Ovary (tissue), 9 donors: ENCODE data around the gene BRD3. TPM values are rescaled to one million over a fixed set of nuclear protein-coding genes. Genes with fewer than 3 reads are reported as not detected.

Source experiments
- DNase-seq, 5 donors: peaks; one replicate each; pipeline ENCODE4 v3.0.0-alpha.2; 2019 to 2020
- H3K27ac ChIP-seq, 2 donors: fragments of 200-600 bp; one replicate each; pipeline versions ENCODE4 v1.5.1 to v1.8.0; 2019 to 2022
- H3K27me3 ChIP-seq: fragments of 200-600 bp; one replicate; pipeline ENCODE4 v1.8.0; 2022
- H3K36me3 ChIP-seq: fragments of 200-600 bp; sonication (generic); one replicate; pipeline ENCODE4 v1.5.1; 2019
- H3K4me1 ChIP-seq: one replicate; pipeline ENCODE4 v1.8.1; 2013; ENCODE audit warnings: mild to moderate bottlenecking, moderate library complexity; ENCODE audit not compliant: insufficient read depth
- H3K4me3 ChIP-seq: fragments of 200-600 bp; sonication (generic); one replicate; pipeline ENCODE4 v1.5.1; 2017
- H3K9me3 ChIP-seq, 2 donors: fragments of 200-600 bp in 1 of 2; sonication (generic) in 1 of 2; one replicate each; pipeline versions ENCODE4 v1.5.1 to v1.8.1; 2013 to 2019; ENCODE audit warnings: mild to moderate bottlenecking in 1 of 2, moderate library complexity in 1 of 2
- EP300 ChIP-seq: sonication (generic); formaldehyde crosslinking; IDR thresholded peaks from one replicate; pipeline ENCODE4 v1.6.1; 2017; ENCODE audit warnings: antibody characterized with exemption
- POLR2A ChIP-seq: fragments of 450-650 bp; IDR thresholded peaks from one replicate; pipeline ENCODE4 v1.6.1; 2017; ENCODE audit warnings: antibody characterized with exemption, mild to moderate bottlenecking, moderate library complexity
- WGBS, 3 donors: extraction: QIAGEN DNeasy Blood & Tissue Kit in 1 of 3; methylation state at CpG; one replicate each; pipeline versions ENCODE4 v1.1.5 to v1.1.7; 2013 to 2017; 5-methylcytosine and 5-hydroxymethylcytosine counted together
- intact Hi-C, 4 donors: fragments of 100-400 bp; cut with DNase I; formaldehyde crosslinking; loops; one replicate each; pipeline versions ENCODE4 v1.11.0 to v1.15.1; 2022 to 2023
- polyA plus RNA-seq, 2 donors: library from polyadenylated mRNA; stranded (reverse); fragments of 200-250 nt in 1 of 2; fragments of 350-450 nt in 1 of 2; fragmentation: Illumina TruSeq in 1 of 2; extraction: RNeasy Lipid Tissue Mini Kit (QIAGEN cat#74804) in 1 of 2; gene quantifications; one replicate each; pipeline ENCODE4 v1.2.3, GENCODE V29; 2013 to 2014
- total RNA-seq, 7 donors: library from RNA; depleted of rRNA in 2 of 7; stranded (reverse); fragments of >200 nt in 2 of 7; fragmentation: NEBNext Ultra II Directional in 3 of 7; extraction: Animal tissue kit (Norgen Biotek cat#: 25700) in 3 of 7; gene quantifications; one replicate each; pipeline versions ENCODE4 v1.1.0 to v1.2.4, GENCODE V29; 2016 to 2023
- TF ChIP-seq, protein P1 (sequence below), 3 donors: fragments of 450-650 bp in 2 of 3; fragments of 200-600 bp in 1 of 3; IDR thresholded peaks; one replicate each; pipeline versions ENCODE4 v1.5.1 to v1.8.0; 2016 to 2022; ENCODE audit warnings: antibody characterized with exemption in 3 of 3, mild to moderate bottlenecking in 1 of 3
- donor health status: DM: no; HTN: no; CAD: no; lungs with moderate emphysema.
- donor health status: DM: no; HTN: no; CAD: no.
- donor health status: Bipolar disorder and iron deficiency.
- donor health status: DM: yes; HTN: yes; CAD: no.
- donor health status: DM: no; HTN: no; CAD: no.
- donor health status: DM: yes; HTN: yes; CAD: no.

Gene BRD3
- total and polyA plus RNA-seq, 9 donors: 14.9 to 52.1 (median 39.2) TPM

DNA sequence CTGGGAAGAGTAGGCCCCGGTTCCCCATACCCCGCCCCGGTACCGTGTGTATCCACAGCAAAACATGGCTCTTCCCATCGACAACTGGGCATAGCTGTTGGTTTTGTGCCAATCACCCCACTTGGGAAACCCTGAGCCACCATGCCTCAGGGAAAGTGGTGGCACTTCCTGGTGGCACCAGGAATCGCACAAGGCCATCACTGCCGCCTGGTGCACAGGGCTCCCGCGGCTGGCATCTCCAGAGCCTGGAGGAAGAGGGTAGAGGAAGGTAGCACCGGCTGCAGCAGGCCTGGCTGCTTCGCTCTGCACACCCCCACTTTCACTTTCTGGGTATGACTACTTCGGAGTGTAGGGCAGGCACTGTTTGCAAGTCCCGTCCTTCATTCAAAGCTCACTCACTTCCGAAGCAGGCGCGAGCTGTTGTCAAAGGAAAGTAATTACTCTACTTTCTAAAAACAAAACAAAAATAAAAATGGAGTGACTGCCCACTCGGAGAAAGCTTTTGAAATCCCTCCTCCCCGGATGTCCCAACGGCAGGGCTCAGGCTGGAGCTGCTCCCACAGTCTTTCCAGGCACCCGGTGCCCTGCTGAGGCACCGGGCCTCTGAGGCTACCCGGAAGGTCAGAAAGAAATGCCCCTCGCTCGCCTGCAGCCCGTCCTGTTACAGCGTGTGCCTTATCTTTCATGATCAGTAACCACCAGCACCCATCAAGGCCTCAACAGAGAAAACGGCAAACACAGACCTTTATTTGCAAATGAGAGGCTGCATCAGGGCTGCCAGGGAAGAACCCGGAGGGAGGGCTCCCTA lies 2.0 kb downstream of the BRD3 start:
- intact Hi-C loops: loop anchor here in 3 of 4 donors (5.0 kb wide), 1 partner anchor 71 kb away; the partner anchor contains the start of gene WDR5 (in 3 of the 3)
- H3K4me1 ChIP-seq: peaks cover 29% of the 10 kb centered on the region
- H3K27me3 ChIP-seq: no peaks in the 10 kb centered on the region
- 9 to 13% (median 10%) methylated on average over 28 of the region's 28 CpGs for WGBS, 3 donors
- peak in 3 of 5 donors; percentile 30 to 41 (median 39) for DNase-seq
- peak overlapping the region in 1 of 2 donors; percentile 79 for H3K27ac ChIP-seq
- H3K9me3 ChIP-seq: no peaks in the 10 kb centered on the region
- H3K4me3 ChIP-seq: peak overlapping the region; percentile 56
- TF ChIP-seq EP300: no peak
- TF ChIP-seq POLR2A: no peak
- TF ChIP-seq, protein P1, sequence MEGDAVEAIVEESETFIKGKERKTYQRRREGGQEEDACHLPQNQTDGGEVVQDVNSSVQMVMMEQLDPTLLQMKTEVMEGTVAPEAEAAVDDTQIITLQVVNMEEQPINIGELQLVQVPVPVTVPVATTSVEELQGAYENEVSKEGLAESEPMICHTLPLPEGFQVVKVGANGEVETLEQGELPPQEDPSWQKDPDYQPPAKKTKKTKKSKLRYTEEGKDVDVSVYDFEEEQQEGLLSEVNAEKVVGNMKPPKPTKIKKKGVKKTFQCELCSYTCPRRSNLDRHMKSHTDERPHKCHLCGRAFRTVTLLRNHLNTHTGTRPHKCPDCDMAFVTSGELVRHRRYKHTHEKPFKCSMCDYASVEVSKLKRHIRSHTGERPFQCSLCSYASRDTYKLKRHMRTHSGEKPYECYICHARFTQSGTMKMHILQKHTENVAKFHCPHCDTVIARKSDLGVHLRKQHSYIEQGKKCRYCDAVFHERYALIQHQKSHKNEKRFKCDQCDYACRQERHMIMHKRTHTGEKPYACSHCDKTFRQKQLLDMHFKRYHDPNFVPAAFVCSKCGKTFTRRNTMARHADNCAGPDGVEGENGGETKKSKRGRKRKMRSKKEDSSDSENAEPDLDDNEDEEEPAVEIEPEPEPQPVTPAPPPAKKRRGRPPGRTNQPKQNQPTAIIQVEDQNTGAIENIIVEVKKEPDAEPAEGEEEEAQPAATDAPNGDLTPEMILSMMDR (IDR thresholded peaks at IDR 0.05): no peak
- H3K36me3 ChIP-seq: no peaks in the 10 kb centered on the region

DNA sequence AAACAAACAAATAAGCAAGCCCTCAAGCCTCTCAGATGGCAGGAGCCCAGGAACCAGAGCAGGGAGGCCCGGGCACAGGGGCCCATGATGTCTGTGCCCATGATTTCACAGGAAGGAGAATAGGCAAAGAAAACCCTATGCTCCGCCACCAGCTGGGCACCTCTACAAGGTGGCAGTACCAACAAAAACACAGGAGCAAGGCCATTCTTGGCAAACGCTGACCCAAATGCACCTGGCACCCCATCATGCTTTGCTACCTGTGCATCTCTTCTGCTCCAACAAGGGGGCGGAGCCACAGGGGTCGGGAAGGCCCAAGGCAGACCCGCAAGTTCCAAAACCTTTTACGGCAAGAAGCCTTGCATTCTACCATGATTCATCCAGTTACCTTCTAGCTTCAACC lies 3.1 kb downstream of the BRD3 start:
- Histone ChIP-seq H3K27ac (no peak overlapping the region), H3K27me3 (no peaks in the 10 kb centered on the region), H3K9me3 (no peaks in the 10 kb centered on the region), H3K36me3 (no peaks in the 10 kb centered on the region), H3K4me1 (peaks cover 33% of the 10 kb centered on the region), H3K4me3 (no peak overlapping the region)
- intact Hi-C loops: loop anchor here in 3 of 4 donors (5.0 kb wide), 1 partner anchor 73 kb away; the partner anchor contains the start of gene WDR5 (in 3 of the 3)
- TF ChIP-seq, protein P1 (IDR thresholded peaks at IDR 0.05): no peak
- DNase-seq: peak in 2 of 5 donors; percentile 32 to 36
- 89 to 91% (median 90%) methylated on average over 7 of the region's 7 CpGs for WGBS, 3 donors

DNA sequence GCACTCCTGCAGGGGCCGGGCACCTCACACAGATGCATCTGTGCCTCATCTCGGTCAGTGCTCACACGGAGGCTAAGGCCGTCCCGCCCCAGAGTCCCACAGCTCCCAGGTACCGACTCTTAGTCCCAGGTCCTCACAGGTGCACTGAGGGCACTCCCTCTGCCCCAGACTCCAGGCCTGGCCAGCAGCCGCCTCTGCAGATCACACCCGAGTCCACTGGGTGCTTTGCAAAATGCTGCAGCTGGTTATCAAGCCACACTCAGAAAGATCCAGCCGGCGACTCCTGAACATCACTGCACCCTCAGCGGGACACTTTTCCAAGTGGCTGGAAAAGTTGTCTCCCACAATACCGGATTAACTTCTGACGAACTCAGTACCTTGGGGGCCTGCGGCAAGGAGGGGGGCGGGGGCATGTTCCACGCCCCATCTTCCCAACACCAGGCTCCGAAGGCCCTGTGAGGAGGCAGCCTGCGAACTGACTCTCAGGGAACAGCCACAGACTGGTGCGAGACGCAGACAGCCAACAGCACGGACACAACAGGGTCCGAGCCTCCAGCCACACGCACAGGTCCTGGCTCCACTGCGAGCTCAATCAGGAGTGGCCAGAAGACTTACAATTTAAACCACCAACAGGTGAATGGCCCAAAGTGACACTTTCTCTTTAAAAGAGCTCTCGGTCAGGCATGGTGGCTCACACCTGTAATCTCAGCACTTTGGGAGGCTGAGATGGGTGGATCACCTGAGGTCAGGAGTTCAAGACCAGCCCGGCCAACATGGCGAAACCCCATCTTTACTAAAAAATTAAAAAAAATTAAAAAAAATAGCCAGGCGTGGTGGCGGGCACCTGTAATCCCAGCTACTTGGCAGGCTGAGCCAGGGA lies 4.0 kb downstream of the BRD3 start:
- H3K4me3 ChIP-seq: no peak overlapping the region
- WGBS, 3 donors: 86 to 90% (median 86%) methylated on average over 29 of the region's 29 CpGs

DNA sequence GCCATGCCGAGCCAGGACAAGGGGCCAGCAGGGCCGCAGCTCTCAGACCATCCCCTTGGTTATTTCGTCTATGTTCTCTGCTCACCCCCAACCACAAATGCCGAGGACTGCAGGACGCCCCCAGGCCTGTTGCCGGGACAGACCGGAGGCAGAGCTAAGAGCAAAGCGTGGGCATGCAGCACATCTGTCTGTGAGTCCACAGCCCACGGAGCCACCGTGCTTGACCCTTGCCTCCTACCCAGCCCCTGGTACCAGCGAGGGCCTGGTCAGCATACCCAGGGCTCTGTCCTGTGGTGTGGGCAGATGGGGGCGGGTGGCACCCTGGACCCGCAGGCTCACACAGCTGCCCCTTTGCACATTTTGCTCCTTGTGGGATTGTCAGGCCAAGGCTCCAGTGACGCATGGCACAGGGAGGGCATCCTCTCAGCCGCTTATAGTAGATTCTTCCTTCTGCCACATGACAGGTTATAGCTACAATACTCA lies 4.7 kb downstream of the BRD3 start:
- peak in 2 of 5 donors; percentile 18 to 25 for DNase-seq
- Histone ChIP-seq H3K27me3 (no peaks in the 10 kb centered on the region), H3K27ac (no peak overlapping the region), H3K36me3 (no peaks in the 10 kb centered on the region), H3K4me3 (no peak overlapping the region), H3K9me3 (no peaks in the 10 kb centered on the region), H3K4me1 (peaks cover 38% of the 10 kb centered on the region)
- intact Hi-C loops: no loop called here
- TF ChIP-seq EP300 (no peak), POLR2A (no peak)
- TF ChIP-seq, protein P1 (IDR thresholded peaks at IDR 0.05): no peak
- WGBS, 3 donors: 80 to 82% (median 80%) methylated on average over 14 to 15 of the region's 15 CpGs

More for the DNA sequence above, 4.0 kb downstream of the BRD3 start:
- Histone ChIP-seq H3K27me3 (no peaks in the 10 kb centered on the region), H3K4me1 (peaks cover 35% of the 10 kb centered on the region), H3K27ac (no peak overlapping the region), H3K36me3 (no peaks in the 10 kb centered on the region), H3K9me3 (no peaks in the 10 kb centered on the region)
- intact Hi-C loops: no loop called here
- TF ChIP-seq, protein P1 (IDR thresholded peaks at IDR 0.05): no peak
- TF ChIP-seq EP300 (no peak), POLR2A (no peak)
- peak in 2 of 5 donors; percentile 25 to 28 for DNase-seq
